Ramos (cell line): ENCODE measurements around the gene USP31.

Experiments
- in situ Hi-C: fragments of 300-500 bp; cut with MboI; formaldehyde crosslinking; loops from one replicate; pipeline ENCODE4 v1.14.3; 2022; ENCODE audit warnings: low sequenced_read_pairs; ENCODE audit not compliant: unreplicated experiment

The USP31 gene, protein sequence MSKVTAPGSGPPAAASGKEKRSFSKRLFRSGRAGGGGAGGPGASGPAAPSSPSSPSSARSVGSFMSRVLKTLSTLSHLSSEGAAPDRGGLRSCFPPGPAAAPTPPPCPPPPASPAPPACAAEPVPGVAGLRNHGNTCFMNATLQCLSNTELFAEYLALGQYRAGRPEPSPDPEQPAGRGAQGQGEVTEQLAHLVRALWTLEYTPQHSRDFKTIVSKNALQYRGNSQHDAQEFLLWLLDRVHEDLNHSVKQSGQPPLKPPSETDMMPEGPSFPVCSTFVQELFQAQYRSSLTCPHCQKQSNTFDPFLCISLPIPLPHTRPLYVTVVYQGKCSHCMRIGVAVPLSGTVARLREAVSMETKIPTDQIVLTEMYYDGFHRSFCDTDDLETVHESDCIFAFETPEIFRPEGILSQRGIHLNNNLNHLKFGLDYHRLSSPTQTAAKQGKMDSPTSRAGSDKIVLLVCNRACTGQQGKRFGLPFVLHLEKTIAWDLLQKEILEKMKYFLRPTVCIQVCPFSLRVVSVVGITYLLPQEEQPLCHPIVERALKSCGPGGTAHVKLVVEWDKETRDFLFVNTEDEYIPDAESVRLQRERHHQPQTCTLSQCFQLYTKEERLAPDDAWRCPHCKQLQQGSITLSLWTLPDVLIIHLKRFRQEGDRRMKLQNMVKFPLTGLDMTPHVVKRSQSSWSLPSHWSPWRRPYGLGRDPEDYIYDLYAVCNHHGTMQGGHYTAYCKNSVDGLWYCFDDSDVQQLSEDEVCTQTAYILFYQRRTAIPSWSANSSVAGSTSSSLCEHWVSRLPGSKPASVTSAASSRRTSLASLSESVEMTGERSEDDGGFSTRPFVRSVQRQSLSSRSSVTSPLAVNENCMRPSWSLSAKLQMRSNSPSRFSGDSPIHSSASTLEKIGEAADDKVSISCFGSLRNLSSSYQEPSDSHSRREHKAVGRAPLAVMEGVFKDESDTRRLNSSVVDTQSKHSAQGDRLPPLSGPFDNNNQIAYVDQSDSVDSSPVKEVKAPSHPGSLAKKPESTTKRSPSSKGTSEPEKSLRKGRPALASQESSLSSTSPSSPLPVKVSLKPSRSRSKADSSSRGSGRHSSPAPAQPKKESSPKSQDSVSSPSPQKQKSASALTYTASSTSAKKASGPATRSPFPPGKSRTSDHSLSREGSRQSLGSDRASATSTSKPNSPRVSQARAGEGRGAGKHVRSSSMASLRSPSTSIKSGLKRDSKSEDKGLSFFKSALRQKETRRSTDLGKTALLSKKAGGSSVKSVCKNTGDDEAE (N-terminal part only)

DNA sequence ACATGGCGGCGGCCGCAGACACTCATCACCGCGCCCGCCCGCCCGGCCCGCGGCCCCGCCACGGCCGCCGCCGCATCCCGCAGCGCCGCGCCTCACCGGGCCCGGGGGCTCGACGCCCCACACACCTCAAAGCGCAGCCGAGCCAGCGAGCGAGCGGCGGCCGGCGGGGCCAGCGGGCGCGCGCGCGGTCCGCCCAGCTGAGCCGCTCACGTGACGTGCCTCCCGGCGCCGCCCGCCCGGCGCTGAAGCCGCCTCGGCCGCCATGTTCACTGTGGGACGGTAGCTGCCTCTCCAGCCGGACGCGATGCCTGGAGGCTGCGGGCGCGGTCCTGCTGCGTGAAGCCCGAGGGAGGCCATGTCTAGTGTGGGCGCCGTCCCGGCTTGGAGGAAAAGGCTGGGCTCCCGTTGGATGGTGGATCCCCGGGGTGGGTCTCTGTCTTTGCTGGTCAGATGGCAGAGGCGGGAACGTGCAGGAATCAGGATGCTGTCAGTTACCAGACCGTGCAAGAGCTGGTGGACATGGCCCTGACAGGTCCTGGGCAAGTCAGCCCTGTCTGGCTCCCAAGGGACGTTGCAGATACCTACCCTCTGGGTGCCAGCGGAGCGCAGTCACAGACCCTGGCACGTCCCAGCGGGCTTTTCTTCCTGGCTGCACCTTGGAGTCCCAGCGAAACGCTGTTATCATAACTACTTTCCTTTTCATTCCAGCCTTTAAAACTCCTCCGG lies at the start of gene USP31:
Gene USP31, minus strand, starts transcription at position 186 of the 726 bp plus-strand sequence. Its CDS starts 182 bp downstream, at position 4.
- in situ Hi-C loops, result no loop called here

DNA sequence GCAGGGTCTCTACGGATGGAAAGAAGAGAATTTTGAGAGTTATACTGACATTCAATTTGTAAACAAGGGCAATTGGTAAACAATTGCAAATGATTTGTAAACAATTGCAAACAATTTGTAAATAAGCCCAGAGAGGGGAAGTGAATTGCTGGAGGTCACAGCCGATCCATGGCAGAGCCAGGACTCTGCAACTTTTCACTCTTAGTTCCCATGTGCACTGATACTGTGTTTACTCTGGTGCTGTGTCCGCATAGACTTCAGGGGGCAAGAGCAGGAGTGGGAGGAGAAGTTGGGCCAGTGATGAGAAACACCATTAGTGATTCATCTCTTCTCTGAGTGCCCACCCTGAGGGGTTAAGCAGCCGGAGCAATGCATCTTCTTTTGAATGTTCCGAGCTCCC lies 47.3 kb upstream of the USP31 start:
- in situ Hi-C loops, result loop anchor here (25.0 kb wide), 1 partner anchor 391 kb away; the partner anchor contains the start of gene NDUFAB1

DNA sequence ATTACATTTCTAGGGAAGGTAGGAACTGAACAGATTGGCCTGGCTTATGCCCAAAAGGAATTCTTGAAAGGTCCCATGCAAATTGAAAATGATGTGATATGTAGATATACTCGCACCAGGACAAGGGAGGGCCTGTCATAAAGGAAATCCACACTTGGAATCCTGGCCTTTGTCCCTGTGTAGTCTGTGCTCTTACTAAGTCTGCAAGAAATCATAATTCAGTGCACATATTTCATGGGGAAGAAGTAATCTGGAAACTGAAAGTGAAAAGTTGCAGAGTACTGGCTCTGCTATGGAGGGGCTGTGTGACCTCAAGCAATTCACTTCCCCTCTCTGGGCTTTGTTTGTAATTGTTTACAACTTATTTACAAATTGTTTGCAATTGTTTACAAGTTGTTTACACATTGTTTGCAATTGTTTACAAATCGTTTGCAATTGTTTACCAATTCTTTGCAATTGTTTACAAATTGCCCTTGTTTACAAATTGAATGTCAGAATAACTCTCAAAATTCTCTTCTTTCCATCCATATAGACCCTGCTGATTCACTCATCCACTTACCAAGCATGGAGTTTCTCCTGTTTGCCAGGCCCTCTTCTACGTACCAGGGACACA lies 46.2 kb upstream of the USP31 start:
- in situ Hi-C loops, result loop anchor here (25.0 kb wide), 1 partner anchor 392 kb away; the partner anchor contains the start of gene NDUFAB1

DNA sequence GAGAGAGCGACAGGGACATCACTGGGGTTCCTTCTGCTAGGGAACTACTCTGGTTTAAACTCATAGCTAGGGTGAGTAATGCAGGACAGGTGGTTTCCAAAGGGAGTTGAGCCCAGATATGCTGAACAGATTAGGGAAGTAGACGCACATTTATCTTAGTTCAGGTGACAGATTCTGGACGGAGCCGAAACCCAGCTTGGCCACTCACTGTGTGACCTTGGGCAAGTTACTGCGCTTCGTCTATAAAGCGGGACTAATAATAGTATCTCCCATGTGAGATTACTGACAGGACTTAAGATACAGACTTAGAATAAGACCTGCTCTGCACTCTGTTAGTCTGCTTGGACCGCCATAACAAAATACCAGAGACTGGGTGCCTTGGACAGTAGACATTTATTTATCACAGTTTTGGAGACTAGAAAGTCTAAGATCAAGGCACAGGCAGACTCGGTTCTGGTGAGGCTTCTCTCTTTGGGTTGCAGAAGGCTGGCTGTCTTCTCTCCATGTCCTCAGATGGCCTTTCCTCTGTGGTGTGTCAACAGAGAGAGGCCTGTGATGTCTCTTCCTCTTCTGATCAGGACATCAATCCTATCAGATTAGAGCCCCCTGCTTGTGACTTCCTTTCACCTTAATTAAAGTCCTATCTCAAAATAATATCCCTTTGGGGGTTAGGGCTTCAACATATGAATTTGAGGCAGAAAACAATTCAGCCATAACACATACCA lies 45.4 kb upstream of the USP31 start:
- in situ Hi-C loops, result loop anchor here (25.0 kb wide), 1 partner anchor 393 kb away; the partner anchor contains the start of gene NDUFAB1

DNA sequence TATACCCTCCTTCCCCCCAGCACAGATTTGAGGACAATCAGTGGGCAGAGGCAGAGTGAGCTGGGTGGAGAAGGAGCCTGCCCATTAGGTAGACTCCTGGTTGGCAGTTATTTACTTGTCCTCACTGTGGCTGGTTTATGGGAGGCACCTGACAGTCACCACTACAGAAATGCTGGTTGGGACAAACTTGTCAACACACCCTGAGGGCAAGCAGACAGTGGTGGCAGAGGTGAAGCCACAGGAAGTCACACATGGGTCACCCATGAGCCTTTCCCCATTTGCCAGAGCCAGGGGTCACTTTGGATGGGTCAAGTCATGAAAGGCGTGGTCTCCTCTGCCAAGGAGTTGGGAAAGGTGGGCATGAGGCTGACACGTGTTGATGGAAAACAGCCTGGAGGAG lies 39.7 kb upstream of the USP31 start:
- in situ Hi-C loops, result loop anchor here (5.0 to 25.0 kb wide), 2 partner anchors 243 to 398 kb away; partner anchors contain the start of gene NDUFAB1

DNA sequence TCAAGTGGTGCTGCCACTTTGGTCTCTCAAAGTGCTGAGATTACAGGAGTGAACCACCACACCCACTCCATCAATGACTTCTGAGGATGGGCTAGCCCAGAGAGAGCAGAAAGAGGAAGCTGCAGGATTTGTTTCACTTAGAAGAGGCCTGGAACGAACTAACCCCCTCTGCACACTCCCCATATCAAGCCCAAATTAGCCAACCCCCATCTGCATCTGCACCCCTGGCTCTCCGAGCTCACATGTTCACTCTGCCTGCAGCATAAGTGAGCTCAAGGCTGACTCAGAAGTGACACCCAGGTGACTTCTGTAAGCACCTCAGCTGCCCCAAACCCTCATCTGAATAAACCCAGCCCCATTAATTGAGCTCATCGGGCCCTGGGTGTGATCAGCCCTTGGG lies 38.1 kb upstream of the USP31 start:
- in situ Hi-C loops, result loop anchor here (5.0 to 25.0 kb wide), 2 partner anchors 245 to 400 kb away; partner anchors contain the start of gene NDUFAB1

DNA sequence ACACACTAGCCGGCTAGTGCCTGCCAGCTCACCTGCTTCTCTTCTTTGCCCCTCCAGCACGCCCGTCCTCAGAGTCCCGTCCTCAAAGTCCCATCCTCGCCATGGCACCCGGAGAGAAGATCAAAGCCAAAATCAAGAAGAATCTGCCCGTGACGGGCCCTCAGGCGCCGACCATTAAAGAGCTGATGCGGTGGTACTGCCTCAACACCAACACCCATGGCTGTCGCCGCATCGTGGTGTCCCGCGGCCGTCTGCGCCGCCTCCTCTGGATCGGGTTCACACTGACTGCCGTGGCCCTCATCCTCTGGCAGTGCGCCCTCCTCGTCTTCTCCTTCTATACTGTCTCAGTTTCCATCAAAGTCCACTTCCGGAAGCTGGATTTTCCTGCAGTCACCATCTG lies 36.9 kb upstream of the USP31 start:
- in situ Hi-C loops, result loop anchor here (5.0 to 25.0 kb wide), 2 partner anchors 246 to 401 kb away; partner anchors contain the start of gene NDUFAB1

DNA sequence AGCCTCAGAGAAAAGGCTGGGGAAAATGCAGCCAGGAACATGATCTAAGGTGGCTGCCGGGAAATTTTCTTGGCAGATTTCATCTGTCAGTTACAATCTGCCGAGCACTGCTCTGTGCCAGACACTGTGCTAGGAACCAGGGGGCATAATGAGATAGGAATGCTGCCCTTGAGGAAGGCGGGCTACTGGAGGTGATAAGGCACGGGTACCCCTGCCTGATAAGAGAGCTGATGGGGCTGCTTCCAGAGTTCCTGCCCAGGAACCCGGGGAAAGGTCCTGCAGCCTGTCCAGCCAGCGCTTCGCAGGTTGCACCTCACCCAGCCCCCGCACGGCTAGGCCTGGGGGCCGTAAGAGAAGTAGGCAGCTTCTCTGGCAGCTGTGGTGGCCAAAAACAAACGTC lies 36.4 kb upstream of the USP31 start:
- in situ Hi-C loops, result loop anchor here (5.0 to 25.0 kb wide), 2 partner anchors 247 to 402 kb away; partner anchors contain the start of gene NDUFAB1

DNA sequence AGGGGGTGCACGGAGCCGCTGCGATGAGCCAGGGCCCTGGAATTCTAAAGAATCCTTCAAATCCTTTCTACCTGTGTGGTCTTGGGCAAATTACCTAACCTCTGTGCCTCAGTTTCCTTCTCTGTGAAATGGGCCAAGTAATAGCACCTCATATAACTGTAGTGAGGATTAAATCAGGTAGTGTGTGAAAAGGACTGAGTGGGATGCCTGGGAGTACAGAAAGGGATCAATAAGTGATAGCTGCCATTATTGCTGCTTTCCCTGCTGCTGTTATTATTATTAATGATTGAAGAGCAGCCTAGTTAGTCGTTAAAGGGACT lies 34.3 kb upstream of the USP31 start:
- in situ Hi-C loops, result loop anchor here (25.0 kb wide), 1 partner anchor 404 kb away; the partner anchor contains the start of gene NDUFAB1

DNA sequence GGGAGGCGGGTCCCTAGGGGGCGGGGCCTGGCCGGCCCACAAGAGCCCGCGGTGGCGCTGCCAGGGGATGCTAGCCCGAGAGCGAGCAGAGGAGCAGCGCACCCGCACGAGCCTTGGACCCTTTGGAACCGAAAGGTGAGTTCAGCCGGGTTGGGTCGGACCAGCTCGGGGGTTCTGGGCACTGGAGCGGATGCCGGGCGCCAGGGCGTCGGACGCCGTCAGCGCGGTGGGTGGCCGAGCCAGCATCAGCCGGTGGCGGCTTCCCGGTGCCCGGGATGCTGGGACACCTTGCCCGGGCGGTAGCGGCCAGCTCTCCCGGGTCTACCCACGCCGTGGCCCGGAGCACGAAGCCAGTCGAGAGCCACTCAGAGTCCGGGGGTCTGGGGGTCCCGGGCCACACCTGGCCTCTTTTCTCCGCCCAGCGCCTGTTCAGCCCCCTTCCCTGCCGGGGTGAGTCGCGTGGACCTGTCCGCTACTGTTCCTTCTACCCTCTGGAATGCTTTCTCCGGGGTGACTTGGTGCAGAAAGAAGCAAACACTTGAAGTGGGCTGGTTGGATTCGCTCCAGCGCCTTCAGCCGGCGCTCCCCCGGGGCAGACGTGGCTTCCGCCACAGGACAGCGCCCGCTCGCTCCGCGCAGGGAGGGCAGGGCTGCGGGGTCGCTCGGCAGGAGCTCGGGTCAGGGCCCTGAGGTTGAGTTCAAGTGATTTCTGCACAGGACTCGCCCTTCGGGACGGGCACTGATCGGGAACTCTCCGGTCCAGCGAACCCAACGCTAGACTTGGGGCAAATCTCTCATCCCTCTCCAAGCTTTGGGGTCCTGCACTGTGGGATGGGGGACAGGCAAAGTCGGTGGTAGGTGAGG lies 33.7 kb upstream of the USP31 start, which contains the start of gene SCNN1G:
Gene SCNN1G, plus strand, starts transcription at position 67 of the 864 bp plus-strand sequence. CDS start 3,527 bp downstream, outside the sequence.
- in situ Hi-C loops, result loop anchor here (25.0 kb wide), 1 partner anchor 404 kb away; the partner anchor contains the start of gene NDUFAB1

DNA sequence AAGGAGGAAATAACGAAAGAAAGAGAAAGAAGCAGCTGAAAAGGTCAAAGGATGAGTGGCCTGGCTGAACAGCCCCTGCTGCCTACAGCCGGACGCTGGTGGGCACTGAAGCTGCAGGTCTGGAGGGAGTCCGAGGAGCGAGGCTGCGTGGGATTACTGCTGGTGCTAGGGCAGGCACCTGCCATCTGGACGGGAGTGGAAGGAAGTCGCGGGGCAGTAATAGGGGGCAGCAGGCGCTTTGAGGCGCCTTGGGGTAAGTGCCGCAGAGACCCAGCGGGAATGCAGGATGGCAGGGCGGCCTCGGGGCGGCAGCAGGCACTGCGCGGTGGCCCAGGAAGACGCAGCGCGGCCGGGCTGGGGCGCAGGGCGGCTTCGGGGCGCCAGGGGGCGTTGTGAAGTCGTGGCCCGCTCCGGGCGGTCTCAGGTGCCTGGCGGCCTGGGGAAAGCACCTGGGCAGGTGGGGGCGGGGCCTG lies 33.0 kb upstream of the USP31 start:
- in situ Hi-C loops, result loop anchor here (25.0 kb wide), 1 partner anchor 405 kb away; the partner anchor contains the start of gene NDUFAB1

DNA sequence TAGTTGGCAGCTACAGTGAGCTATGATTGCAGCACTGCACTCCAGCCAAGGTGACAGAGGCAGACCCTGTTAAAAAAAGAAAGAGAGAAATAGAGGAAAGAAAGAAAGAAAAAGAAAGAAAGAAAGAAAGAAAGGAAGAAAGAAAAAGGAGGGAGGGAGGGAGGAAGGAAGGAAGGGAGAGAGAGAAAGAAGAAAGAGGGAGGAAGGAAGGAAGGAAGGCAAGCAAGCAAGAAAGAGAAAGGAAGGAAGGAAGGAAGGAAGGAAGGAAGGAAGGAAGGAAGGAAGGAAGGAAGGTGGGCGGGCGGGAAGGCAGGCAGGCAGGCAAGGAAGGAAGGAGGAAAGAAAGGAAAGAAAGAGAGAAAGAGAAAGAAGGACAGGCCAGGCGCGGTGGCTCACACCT lies 32.3 kb upstream of the USP31 start:
- in situ Hi-C loops, result loop anchor here (25.0 kb wide), 1 partner anchor 406 kb away; the partner anchor contains the start of gene NDUFAB1

DNA sequence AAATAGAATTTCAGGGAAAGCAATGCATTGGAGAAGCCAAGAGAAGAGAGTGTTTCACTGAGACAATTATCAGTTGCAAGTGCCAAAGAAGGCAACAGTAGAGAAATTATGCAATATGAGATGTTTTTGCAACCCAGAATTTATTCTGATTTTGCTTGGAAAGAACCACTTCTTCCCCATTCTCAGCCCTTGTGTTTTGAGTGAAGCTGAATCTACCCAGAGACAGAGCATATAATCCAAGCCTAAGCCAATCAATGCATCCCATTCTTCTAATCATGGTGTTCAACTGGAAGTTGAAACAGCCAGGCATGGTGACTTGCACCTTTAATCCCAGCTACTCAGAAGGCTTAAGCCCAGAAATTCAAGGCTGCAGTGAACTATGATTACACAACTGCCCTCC lies 26.4 kb upstream of the USP31 start:
- in situ Hi-C loops, result loop anchor here (25.0 kb wide), 1 partner anchor 412 kb away; the partner anchor contains the start of gene NDUFAB1

DNA sequence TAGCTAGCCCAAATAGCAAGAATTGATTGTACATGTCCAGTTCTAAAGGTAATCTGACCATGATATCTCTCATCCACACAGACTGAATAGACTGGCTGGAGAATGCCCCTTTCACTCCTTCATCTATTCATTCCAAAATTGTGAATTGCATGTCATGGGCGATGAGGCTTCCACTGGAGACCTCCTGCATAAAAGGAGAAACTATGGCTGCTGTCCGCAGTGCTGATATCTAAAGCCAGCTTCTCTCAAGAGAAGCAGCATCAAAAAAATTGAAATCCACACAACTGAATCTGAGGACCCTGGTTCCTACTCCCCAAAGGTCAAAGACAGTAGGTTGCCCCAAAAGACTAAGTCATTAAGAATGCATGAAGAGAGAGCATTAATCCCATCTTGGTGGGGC lies 25.4 kb upstream of the USP31 start:
- in situ Hi-C loops, result loop anchor here (25.0 kb wide), 1 partner anchor 413 kb away; the partner anchor contains the start of gene NDUFAB1

DNA sequence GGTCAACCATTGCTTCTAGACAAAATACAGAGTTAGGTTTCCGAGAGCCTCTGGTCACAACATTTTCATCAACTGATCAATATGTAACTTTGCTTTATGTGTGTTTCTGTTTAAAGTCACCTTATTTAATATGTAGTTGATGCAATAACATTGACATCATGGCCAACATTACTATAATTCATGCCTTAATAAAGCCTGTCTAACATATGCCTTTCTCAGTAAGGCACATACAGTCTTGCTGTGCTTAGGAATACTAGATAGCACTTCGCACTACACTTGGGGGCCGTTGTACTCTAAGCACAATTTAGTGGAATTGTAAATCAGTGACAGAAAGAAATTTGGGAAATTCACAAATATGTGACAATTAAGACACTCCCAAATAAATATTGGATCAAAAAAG lies 23.7 kb upstream of the USP31 start:
- in situ Hi-C loops, result no loop called here

DNA sequence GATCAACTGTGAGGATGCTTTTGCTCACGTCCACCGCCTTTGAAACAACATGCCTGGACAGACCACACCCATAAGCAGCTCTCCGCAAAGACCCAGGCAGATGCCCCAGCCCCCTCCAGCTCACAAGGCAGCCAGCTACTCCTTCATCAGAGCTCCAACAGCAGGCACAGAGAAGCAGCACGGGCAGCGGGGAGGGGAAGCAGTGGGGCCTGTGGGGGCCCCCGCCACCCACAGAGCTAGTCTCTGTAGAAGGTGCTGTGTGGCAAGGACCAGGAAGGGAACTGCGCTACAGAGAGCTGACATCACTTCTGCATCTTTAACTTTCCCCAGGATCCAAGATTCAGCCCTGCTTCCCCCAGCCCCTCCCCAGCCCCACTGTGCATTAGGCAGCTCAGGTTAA lies 23.3 kb upstream of the USP31 start:
- in situ Hi-C loops, result no loop called here

DNA sequence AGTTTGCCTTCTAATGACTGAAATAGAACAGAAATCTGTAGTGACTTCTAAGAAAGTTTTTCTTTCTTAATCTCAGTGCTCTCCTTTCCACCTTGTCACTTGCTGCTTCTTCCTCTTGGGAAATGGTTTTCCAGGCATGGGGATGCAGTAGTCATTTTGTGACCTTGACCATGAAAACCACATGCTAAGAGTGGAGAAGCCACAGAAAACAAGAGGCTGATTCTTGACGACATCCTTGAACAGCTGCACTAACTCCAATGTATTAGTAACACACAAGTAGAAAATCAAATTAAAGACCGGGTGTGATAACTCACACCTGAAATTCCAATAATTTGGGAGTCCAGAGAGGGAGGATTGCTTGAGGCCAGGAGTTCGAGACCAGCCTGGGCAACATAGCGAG lies 15.5 kb upstream of the USP31 start:
- in situ Hi-C loops, result no loop called here
